CD4-positive, alpha-beta T cell treated with Interferon alpha-2 for 1 hour (primary cell): ENCODE data around the gene FAM168B.

ENCODE experiments used
- DNase-seq, 2 donors: peaks; one replicate each; pipeline ENCODE4 v3.0.0-alpha.2; 2020 to 2022

FAM168B gene

DNA sequence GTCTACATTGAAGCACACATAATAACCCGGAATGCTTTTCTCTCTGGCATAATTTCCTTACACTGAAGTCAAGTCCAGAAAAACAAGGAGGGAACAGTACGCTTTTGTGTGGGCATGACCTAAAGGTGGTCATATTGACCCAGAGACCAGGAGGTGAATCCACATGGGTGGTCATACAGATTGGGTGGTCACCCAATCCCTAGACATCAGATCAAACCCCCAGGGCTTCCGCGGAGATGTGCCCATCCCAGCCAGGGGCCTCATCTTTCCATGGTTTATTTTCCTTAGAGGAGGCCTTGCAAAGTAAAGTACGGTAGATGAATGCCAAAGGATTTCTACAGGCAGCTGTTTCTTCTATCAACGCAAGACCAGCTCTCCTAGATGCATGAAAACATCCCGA, 38.8 kb downstream of the FAM168B start:
- no peak for DNase-seq

DNA sequence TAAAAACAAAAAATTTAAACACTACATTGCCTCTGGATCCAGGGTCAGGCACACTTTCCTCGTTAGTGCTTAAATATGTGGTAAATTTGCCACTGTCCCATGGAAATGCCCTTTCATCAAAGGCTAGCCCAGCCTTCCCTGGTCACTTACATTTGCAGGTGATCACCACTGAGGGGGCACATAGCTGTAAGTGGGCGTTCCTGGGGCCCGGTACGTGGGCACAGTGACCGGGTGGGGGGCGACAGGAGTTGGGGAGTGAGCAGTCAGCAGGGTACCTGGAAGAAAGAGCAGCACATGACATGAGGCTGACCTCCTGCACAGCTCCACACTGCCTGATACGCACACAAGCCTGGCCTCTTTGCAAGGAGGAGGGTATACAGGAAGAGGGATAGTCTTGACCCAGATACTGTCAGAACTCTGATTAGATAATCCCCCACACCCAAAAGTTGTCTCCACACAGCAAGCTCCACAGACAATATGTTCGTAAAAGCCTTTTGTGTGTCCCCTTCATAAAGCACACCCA, 40.5 kb downstream of the FAM168B start:
- DNase-seq, result no peak

DNA sequence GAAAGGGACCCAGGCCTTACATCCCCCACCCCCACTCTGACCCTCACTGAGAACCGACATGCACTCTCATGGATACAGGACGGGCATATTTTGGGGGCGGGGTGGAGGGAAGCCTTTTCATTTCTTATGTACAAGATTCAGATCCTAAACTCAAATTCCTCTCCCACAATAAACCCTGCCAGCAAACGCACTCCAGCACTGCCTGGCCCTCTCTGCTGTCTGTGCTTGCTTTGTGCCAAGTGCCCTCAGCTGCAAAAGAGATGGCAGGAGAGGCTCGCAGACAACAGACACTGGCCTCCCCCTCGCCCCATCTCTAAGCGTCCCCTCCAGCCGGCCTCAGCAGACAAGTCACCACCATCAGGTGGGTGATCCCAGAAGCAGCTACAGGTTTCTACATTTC, 42.4 kb downstream of the FAM168B start:
- no peak for DNase-seq

DNA sequence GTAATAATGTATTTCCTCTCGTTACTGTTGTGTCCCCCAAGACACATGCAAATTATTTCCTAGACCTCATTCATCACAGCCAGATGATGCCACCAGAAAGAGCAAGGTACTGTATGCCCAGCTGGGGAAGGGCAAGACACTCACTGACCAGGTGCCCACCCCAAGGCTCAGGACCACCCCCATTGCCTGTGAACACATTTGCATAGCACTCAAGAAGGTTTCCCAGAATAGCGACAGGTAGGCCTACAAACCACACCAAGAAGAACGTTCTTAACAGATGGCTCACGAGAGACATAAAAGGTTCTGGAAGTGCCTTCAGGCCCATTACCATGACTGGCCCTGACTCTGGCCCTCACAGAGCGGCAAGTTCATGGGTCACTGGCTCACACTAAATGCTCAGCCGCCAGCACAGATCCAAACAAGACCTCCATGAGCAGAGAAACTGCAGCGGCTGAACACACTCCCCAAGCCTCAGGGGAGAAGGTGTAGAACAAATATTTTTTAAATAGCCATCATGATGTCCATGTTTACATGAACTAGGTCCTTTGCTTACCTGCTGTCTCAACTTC, 44.0 kb downstream of the FAM168B start:
- no peak for DNase-seq

DNA sequence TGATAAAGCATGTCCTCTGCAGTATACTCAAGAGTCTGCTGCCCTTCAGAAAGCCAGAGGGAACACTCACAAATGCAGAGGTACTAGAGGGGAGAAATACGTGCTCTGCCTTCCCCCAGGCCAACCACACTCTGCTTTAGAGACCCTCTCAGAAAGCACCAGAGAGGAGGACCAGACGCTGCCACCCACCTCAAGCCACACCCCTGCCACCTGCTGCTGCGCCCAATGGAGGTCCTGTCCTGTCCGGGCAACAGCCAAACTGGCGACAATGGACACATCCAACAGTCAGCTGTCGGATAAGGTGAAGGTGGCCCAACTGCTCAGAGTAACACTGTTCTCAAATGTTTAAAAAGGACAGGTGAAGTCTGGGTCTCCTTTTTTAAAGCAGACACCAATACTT, 44.6 kb downstream of the FAM168B start:
- DNase-seq, result no peak

DNA sequence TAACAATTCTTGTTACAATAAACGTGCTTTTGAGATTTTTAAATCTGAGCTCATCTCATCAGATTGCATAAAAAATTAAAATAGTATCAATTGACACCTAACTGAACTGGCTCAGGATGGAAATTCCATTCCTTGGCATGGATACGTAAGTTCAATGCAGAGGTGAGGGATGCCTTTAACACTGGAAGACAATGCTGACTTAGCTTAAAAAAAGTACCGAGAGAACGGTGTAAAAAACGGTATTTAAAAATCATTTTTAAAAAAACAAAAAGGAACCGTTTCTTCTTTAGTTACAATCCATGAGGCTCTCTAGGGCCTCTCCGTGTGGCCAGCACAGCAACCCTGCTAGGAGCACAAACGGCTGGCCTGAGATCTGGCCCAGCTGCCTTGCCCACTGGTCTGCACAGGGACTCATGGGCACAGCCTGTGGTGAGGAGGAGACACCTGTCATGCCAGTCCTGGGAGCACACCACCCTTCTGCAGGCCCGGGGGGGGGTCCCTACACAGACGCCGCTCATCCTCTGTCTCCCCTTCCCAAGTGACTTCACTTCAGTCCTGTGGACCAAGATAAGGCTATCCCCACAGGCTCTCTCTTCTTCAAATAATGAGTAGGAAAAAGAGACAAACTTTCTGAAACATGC, 45.2 kb downstream of the FAM168B start:
- no peak for DNase-seq

DNA sequence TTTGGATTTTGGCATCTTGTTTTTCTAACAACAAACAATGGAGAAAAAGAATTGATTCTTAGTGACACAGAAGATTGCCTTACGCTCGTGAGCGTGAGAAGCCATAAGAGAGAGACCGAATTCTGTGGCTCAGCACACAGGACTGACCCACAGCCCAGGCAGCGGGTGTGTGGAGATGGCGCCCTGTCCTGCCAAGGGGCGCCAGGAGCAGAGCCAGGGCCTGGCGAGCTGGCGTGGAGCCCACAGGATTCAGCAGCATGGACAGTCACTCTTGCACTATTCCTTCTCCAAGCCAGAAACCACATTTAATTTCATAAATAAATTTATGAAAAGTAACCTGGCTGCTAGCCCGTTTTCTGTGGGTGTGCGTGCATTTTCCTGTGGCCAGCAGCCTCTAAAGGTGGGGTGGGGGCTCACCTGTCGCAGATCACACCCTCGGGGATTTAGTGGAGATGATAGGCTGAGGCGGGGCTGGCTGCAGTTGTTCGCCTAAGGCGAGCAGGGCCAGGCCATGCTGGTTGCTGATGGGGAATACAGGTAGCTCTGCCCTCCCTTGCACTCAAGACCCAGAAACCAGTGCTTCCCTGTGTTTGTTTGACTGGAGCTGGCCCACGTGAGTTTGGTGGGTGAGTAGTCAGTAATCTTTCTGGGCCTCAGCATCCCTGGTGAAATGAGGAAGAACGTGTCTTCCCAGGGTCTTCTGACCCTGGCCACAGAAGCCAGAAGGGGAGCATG, 46.2 kb downstream of the FAM168B start:
- DNase-seq, result no peak

DNA sequence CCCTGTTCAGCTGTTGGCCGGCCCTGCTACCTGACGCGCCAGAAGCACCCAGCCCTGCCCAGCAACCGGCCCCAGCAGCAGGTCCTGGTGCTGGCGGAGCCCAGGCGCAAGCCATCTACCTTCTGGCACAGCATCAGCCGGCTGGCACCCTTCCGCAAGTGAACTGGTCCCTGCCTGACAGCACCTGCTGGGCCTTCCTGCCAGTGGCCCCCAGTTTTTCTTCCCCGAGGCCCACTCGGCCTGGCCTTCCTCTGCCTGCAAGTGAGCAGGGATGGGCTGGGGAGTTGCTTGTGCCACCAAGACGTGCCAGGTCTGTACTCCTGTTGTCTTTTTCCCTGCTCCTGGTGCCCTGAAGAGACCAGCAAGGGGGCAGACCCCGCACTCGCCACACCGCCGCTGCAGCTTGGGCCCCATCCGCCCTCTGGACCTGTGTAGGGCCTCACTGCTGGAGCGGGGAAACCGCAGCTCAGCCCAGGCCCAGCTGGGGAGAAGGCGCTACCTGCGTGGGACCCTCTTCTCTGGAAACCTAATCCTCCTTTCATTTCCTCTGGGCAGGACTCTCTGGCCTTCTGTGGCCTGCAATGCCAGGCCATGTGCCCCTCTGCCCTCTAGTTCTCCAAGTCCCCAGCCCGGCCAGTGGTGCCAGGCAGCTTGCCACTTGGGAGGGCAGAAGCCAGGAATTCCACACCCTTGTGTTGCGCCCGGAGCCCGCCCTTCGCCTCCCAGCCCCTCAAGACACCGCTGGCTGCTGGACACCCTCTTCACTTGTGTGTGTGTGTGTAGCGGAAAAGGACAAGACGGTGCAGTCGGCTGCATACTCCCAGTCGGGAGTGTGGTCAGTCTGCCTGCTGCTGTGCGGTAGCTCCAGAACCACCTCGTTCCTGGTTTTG, 47.0 kb downstream of the FAM168B start:
- no peak for DNase-seq

DNA sequence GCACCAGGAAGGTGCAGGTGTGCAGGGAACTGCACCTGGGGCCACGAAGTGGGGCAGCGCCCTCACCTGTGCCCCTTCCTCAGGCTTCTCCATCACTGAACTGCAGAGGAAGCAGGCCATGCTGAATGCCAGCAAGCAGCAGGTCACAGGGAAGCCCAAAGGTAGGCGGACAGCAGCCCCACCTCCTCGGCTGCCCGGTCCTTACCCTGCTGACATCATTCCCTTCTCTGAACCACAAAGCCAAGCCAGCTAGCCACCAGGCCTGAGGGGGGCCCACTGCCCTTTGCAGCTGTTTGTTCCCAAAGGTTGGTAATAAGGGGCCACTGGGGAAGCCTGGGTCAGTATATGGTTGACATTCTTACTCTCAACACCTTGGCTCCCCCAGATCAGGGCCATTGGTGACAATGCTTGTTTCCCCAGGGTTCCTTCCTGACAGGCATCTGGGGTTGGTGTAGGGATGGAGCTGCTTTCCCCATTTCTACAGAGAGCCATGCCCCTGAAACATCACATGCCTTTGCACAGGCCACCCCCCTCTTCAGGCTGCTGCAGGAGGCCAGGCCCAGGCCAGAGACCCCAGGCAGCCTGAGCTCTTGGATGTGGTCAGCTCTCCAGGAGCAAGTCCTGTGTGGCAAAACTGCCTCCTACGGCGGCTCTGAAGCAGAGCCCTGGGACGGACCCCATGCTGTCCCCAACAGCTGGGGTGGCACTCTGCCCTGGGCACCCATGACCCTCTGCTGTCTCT, 47.8 kb downstream of the FAM168B start:
- no peak for DNase-seq

DNA sequence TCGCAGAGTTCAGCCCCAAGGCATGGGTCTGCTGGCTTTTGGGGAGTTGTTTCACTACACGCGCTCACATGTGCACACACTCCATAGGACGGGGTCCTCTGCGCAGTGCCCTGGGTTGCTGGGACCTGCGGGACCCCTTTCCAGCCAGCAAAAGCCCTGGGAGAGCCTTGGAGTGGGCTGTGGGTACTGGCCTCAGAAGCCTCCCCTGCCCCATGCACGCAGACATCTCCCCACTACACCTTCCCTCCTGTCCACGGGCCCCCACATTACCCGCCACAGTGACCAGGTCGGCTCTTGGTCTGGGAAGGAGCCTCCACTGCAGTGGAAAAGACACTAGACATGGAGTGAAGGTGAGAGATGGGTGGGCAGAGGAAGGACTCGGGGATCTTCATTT, 48.5 kb downstream of the FAM168B start:
- no peak for DNase-seq

DNA sequence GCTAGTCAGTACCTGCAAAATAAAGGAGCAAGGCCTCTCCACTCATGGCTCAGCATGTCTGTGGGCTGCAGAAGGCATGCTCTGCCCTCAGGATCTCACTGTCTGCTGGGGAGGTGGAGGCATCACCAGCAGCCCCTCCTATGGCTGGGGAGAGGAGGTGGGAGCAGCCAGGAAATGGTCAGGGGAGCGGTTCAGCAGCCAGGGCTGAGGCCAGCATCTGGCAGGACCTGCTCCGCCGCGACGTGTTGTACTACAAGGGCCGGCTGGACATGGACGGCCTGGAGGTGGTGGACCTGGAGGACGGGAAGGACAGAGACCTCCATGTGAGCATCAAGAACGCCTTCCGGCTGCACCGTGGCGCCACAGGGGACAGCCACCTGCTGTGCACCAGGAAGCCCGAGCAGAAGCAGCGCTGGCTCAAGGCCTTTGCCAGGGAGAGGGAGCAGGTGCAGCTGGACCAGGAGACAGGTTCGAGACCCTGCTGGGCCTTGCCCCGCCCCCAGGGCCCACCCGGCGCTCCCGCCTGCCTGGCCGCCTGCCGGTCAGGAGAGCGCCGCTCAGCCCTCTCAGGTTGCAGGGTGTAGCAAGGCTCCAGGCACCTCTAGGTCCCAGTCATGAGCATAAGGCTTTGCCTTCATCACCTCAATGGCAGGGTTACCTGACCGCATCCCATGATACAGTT, 49.0 kb downstream of the FAM168B start:
- no peak for DNase-seq

DNA sequence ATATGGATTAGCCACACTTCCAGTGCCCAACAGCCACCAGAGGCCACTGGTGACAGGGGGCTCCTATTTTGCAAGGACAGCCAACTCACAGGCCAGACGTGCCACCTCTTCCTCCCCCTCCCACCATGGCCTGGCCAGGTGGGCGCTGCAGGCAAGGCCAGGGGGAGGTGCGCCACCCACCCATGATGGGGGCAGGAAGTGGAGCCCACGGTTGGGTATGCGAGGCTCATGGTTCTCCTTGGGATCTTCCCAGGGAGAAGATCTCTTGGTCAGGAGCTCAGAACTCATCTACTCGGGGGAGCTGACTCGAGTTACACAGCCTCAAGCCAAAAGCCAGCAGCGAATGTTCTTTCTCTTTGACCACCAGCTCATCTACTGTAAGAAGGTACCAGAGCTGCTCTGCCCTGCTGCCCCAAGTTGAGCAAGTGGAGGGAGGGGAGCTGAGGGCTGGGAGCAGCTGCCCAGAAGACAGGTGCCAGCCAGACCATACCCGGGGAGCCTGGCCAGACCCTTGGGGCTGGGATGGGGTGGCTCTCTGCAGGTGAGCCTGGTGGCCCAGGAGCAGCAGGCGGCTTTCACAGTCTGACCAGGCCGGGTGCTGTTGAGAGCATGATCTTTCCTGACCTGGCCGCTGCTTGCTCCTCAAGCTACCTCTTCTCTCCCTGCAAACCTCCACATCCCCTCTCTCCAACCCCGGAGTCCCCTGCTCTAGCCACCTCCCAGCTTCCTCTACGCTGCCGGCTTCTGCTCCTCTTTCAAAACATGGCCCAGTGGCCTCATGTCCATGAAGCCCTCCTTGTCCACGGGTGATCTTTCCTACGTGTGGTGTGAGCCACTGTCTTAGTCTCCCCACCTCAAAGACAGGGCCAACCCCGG, 49.8 kb downstream of the FAM168B start:
- no peak for DNase-seq

DNA sequence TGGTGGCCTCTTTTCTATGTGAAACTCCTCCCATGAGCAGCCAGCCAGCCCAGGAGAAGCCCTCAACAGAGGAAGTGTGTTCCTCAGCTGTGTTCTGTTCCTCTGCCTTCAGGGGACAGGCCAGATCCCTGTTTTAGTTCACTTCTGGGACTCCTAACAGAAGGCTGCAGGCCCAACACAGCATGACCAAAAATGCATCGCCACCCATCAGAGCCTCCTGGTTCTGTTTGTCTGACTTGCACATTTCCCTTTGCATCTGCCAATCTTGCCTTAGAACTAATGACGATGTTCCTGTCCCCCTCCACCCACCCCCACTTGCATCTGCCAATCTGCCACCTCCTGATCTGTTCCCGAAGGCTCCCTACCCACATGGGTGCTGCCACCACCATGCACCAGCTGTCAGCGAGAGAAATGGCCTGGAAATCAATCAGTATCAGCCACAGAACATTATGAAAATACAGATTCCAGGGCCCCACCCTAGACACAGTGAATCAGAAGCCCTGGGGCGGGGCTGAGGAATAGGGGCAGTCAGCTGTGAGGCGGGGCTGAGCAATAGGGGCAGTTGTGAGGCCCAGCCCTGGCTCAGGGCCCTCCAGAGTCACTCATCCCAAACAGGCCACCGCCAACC, 51.0 kb downstream of the FAM168B start:
- DNase-seq, result no peak

DNA sequence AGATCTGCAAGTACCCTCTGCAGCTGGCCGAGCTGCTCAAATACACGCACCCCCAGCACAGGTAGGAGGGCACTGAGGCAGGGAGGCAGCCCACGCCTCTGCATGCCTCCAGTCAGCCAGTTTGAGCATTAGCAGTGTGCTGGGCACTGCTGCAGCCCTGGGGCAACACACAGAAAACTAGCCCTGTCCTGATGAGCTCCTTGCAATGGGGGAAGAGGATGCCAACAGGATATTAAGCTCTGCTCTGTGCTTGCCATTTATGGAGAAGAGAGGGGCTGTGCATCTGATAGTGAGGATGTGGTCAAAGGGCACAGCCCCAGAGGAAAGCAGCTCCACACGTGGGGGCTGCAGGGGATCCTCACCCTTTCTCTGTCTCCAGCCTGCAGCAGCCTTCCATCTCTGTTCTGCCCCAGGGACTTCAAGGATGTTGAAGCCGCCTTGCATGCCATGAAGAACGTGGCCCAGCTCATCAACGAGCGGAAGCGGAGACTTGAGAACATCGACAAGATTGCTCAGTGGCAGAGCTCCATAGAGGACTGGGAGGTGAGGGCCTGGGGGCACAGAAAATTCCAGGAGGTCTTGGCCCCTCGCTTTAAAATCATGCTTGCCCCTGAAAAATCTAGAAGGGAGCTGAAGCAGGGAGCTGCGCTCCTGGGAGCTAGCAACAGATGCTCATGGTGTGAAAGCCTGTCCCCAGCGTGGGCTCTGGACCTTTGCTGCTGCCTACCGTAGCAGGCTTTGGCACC, 51.7 kb downstream of the FAM168B start:
- DNase-seq, result no peak

DNA sequence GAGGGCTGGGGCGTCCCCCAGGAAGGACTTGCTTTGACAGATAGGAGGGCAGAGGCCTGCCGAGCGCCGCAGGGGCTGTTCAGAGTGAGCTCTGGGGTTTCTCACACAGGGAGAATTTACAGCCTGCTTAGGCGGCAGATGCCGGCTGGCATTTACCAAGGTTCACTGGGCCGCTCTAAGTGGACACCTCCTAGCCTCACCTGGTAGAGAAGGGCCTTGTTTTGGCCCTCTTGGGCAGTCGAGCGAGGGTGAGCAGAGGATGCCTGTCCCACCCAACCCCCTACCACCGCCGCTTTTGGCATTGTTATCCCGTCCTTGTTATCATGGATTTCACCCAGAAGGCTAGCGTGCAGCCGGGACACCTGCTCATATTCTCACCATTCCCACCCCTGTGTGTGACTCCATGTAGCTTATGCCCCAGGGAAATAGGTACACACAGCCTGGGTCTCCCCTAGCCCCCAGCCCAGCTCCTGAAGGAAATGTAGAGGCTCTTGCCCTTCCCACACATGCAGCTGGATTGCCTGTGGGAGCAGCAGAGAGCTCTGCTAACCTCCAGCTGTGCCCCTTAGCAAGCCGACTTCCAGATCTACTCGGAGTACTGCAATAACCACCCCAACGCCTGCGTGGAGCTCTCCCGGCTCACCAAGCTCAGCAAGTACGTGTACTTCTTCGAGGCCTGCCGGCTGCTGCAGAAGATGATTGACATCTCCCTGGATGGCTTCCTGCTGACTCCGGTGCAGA, 52.4 kb downstream of the FAM168B start:
- DNase-seq, result peak in 1 of 2 donors; percentile 19

DNA sequence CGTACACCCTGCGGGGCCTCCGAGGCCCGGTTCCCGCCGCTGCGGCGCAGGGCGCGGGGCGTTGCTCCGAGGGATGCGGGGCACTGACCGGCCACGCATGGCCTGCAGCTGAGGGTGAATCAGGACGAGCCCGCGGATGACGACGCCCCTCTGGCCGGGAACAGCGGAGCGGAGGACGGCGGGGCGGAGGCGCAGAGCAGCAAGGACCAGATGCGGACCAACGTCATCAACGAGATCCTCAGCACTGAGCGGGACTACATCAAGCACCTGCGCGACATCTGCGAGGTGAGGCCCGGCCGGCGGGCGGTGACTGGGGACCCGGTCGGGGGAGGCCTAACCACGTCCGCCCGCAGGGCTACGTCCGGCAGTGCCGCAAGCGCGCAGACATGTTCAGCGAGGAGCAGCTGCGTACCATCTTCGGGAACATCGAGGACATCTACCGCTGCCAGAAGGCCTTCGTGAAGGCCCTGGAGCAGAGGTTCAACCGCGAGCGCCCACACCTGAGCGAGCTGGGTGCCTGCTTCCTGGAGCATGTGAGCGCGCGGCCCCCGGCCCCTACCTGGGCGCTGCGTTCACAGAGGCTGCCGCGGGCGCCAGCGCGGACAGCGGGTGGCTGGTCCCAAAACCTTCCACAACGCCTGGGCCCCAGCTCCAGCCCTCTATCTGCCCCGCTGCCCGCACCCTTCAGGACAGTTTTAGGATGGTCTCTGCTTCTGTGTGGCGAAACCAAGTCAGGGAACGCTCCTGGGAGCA, 53.2 kb downstream of the FAM168B start:
- DNase-seq, result peak; percentile 9 to 38

DNA sequence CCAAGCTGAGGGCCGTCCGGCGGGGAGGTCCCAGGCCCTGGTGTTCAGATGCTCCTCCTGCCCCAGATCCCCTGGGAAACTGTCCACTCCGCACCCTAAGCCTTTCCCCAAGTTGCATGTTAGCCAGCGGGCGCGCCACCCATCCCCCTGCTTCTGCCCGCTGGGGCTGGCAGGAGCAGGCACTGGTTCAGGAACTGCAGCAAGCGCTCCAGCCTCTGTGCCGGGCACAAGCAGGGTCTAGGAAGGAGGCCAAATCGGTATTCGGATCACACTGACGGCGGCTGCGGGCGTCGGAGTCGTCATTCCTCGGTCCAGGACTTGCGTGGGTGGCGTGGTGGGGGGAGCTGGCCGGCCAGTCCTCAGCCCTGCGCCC, 53.7 kb downstream of the FAM168B start:
- DNase-seq, result no peak

DNA sequence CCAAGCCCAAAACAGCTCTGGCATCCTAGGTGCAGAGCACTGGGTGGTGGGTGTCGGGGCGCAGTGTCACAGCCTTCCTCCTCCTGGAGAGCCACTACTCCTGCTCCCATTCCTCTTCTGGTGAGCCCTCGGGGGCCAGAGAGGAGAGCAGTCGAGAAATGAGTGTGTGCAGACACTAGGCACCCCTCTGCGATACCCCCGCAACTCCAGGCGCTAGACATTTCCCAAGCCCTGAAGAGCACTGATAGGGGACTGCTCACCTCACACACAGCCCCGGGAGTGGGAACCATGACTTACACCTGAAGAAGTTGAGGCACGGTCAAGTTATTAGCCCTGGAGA, 54.2 kb downstream of the FAM168B start:
- no peak for DNase-seq
